Mucosa of descending colon (tissue), 3 donors: Measurements from ENCODE around the gene BRI3. TPM values are rescaled to one million over a fixed set of nuclear protein-coding genes. Genes with fewer than 3 reads are reported as not detected.

Source experiments
- ATAC-seq: fragments of 200-7000 bp; cut with Tn5 transposase; one replicate; pipeline ENCODE4 v1.9.1; 2020; ENCODE audit warnings: mild to moderate bottlenecking, moderate library complexity
- DNase-seq, 3 donors: peaks; one replicate each; pipeline ENCODE4 v3.0.0-alpha.2; 2020
- H3K36me3 ChIP-seq: fragments of 200-600 bp; one replicate; pipeline ENCODE4 v1.8.0; 2021; ENCODE audit warnings: low read depth, mild to moderate bottlenecking
- H3K4me1 ChIP-seq: fragments of 200-600 bp; one replicate; pipeline ENCODE4 v1.8.0; 2021; ENCODE audit warnings: low read depth, mild to moderate bottlenecking
- H3K4me3 ChIP-seq: fragments of 200-600 bp; one replicate; pipeline ENCODE4 v1.8.0; 2021; ENCODE audit warnings: mild to moderate bottlenecking
- H3K9me3 ChIP-seq: fragments of 200-600 bp; one replicate; pipeline ENCODE4 v1.8.0; 2021; ENCODE audit warnings: mild to moderate bottlenecking
- CTCF ChIP-seq: fragments of 200-600 bp; IDR thresholded peaks from one replicate; pipeline ENCODE4 v1.8.0; 2022; ENCODE audit warnings: antibody characterized with exemption, mild to moderate bottlenecking
- intact Hi-C, 2 donors: fragments of 100-400 bp; cut with DNase I in 1 of 2; cut with micrococcal nuclease in 1 of 2; formaldehyde crosslinking; loops; one replicate each; pipeline versions ENCODE4 v1.11.0 to v1.11.1; 2022; cut with DNase I, micrococcal nuclease
- total RNA-seq, 3 donors: library from RNA; stranded (reverse); fragmentation: NEBNext Ultra II Directional in 2 of 3; extraction: Animal tissue kit (Norgen Biotek cat#: 25700) in 2 of 3; gene quantifications; one replicate each; pipeline versions ENCODE4 v1.2.1 to v1.2.4, GENCODE V29; 2021 to 2023
- donor health status: DM: no; HTN: no; CAD: no; lungs with moderate emphysema.
- donor health status: DM: no; HTN: no; CAD: no.
- donor health status: DM: no; HTN: yes; CAD: no.

Gene BRI3
- total RNA-seq, 3 donors from 2014 or later = 186 to 205 (median 202) TPM

GRCh38 chr7:98280296-98280695, 1.2 kb upstream of the BRI3 start:
- intact Hi-C loops = loop anchor here in 1 of 2 donors (10.0 kb wide), 1 partner anchor 125 kb away; the partner anchor contains the start of gene BAIAP2L1
- DNase-seq = no peak
- no peak for ATAC-seq
- Histone ChIP-seq H3K9me3 (no peaks in the 10 kb centered on the region), H3K4me1 (peaks cover 46% of the 10 kb centered on the region), H3K4me3 (no peak overlapping the region), H3K36me3 (no peaks in the 10 kb centered on the region)
- TF ChIP-seq CTCF = no peak

GRCh38 chr7:98281757-98282606, 496 bp downstream of the BRI3 start:
- Histone ChIP-seq H3K4me1 (peaks cover 55% of the 10 kb centered on the region), H3K9me3 (no peaks in the 10 kb centered on the region), H3K4me3 (peak overlapping the region; percentile 72), H3K36me3 (no peaks in the 10 kb centered on the region)
- ATAC-seq (no peak), DNase-seq (peak; percentile 56 to 80 (median 77))
- TF ChIP-seq CTCF = no peak
- intact Hi-C loops = loop anchor here in 1 of 2 donors (10.0 kb wide), 1 partner anchor 123 kb away; the partner anchor contains the start of gene BAIAP2L1

GRCh38 chr7:98282703-98283102, 1.2 kb downstream of the BRI3 start:
- intact Hi-C loops = loop anchor here in 1 of 2 donors (10.0 kb wide), 1 partner anchor 122 kb away; the partner anchor contains the start of gene BAIAP2L1
- no peak for TF ChIP-seq CTCF
- DNase-seq = no peak
- no peaks in the 10 kb centered on the region for H3K9me3 ChIP-seq
- peaks cover 61% of the 10 kb centered on the region for H3K4me1 ChIP-seq
- H3K36me3 ChIP-seq = no peaks in the 10 kb centered on the region
- no peak for ATAC-seq
- peak overlapping the region; percentile 72 for H3K4me3 ChIP-seq

GRCh38 chr7:98283127-98283886, 1.8 kb downstream of the BRI3 start:
- DNase-seq (peak; percentile 71 to 77 (median 74)), ATAC-seq (peak; percentile 3)
- peaks cover 67% of the 10 kb centered on the region for H3K4me1 ChIP-seq
- TF ChIP-seq CTCF = no peak
- intact Hi-C loops = loop anchor here in 1 of 2 donors (10.0 kb wide), 1 partner anchor 121 kb away; the partner anchor contains the start of gene BAIAP2L1
- no peaks in the 10 kb centered on the region for H3K36me3 ChIP-seq
- H3K4me3 ChIP-seq = no peak overlapping the region
- H3K9me3 ChIP-seq = no peaks in the 10 kb centered on the region

- intact Hi-C loops = loop anchor here in 1 of 2 donors (10.0 kb wide), 1 partner anchor 121 kb away; the partner anchor contains the start of gene BAIAP2L1
- H3K4me3 ChIP-seq = no peak overlapping the region
- H3K9me3 ChIP-seq = no peaks in the 10 kb centered on the region
- H3K36me3 ChIP-seq = no peaks in the 10 kb centered on the region
- DNase-seq = no peak
- ATAC-seq = no peak
- peaks cover 69% of the 10 kb centered on the region for H3K4me1 ChIP-seq
- no peak for TF ChIP-seq CTCF
Observed at GRCh38 chr7:98283887-98284222, 2.4 kb downstream of the BRI3 start.
